OCI-LY3 (cell line): ENCODE results near the gene RAD51B.

Experiments
- H2AFZ ChIP-seq: fragments of 200-600, 300-600 bp; shearing (Covaris generic); 2 replicates; pipeline ENCODE4 v1.6.0; 2014; ENCODE audit warnings: antibody characterized with exemption, low read depth, low read length
- H3K27ac ChIP-seq: fragments of 200-600, 300-600 bp; sonication (generic); 2 replicates; pipeline ENCODE4 v1.5.1; 2014; ENCODE audit warnings: mild to moderate bottlenecking, low read length, moderate library complexity, mixed read lengths
- H3K27me3 ChIP-seq: fragments of 200-600, 300-600 bp; sonication (generic); 2 replicates; pipeline ENCODE4 v1.6.1; 2014; ENCODE audit warnings: low read depth, low read length, mixed read lengths
- H3K36me3 ChIP-seq: fragments of 200-600, 300-600 bp; sonication (generic); replicated peaks from 2 replicates; pipeline ENCODE3; 2014; ENCODE audit warnings: low read depth, low read length, mixed read lengths
- H3K4me1 ChIP-seq: fragments of 300-600, 200-600 bp; sonication (generic); 2 replicates; pipeline ENCODE4 v1.6.1; 2014; ENCODE audit warnings: low read length, mixed read lengths
- H3K4me2 ChIP-seq: fragments of 200-600, 300-600 bp; sonication (generic); 2 replicates; pipeline ENCODE4 v1.6.1; 2014; ENCODE audit warnings: low read length, mixed read lengths
- H3K4me3 ChIP-seq: fragments of 300-600, 200-600 bp; sonication (generic); 2 replicates; pipeline ENCODE4 v1.5.1; 2014; ENCODE audit warnings: antibody characterized with exemption, mild to moderate bottlenecking, low read length, moderate library complexity
- H3K79me2 ChIP-seq: fragments of 300-600, 200-600 bp; shearing (Covaris generic); 2 replicates; pipeline ENCODE4 v1.6.1; 2014; ENCODE audit warnings: mild to moderate bottlenecking, low read length, mixed read lengths
- H3K9ac ChIP-seq: fragments of 300-600, 200-600 bp; shearing (Covaris generic); 2 replicates; pipeline ENCODE4 v1.6.0; 2014; ENCODE audit warnings: mild to moderate bottlenecking, low read length, moderate library complexity
- H3K9me3 ChIP-seq: fragments of 200-600, 300-600 bp; shearing (Covaris generic); 2 replicates; pipeline ENCODE4 v1.6.1; 2014; ENCODE audit warnings: low read length, mixed read lengths; ENCODE audit not compliant: insufficient read depth
- H4K20me1 ChIP-seq: fragments of 200-600, 300-600 bp; sonication (generic); 2 replicates; pipeline ENCODE4 v1.6.1; 2016; ENCODE audit warnings: low read length, mixed read lengths; ENCODE audit not compliant: insufficient read depth
- EZH2phosphoT487 ChIP-seq: fragments of 200-600 bp; shearing (Covaris generic); IDR thresholded peaks from 2 replicates; pipeline ENCODE4 v1.6.1; 2018; ENCODE audit warnings: antibody characterized with exemption, mixed run types, low read depth
- TF ChIP-seq, protein P1 (sequence below): fragments of 200-600, 300-600 bp; sonication (generic); IDR thresholded peaks from 2 replicates; pipeline ENCODE4 v1.5.1; 2014; ENCODE audit warnings: antibody characterized with exemption, low read length, low read depth

The RAD51B gene

DNA sequence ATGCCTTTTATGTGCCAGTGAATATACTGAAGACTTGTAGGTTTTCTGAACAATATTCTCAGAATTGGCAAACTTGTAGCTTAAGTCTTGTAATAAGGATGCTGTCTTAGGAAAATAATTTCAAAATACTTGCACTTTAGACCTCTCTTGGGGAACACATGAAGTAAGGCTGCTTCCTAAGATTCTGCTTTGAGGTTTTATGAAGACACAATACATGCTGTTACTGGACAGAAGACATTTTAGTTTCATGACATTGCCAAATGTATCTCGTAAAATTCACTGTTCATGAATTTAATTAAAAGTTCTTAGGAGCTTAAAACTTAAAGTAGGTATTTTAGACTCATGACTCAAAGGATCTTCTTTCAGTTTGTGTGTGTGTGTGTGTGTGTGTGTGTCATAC, 80.7 kb downstream of the RAD51B start:
- H2AFZ ChIP-seq: no peak overlapping the region
- TF ChIP-seq EZH2phosphoT487: no peak
- TF ChIP-seq, protein P1, sequence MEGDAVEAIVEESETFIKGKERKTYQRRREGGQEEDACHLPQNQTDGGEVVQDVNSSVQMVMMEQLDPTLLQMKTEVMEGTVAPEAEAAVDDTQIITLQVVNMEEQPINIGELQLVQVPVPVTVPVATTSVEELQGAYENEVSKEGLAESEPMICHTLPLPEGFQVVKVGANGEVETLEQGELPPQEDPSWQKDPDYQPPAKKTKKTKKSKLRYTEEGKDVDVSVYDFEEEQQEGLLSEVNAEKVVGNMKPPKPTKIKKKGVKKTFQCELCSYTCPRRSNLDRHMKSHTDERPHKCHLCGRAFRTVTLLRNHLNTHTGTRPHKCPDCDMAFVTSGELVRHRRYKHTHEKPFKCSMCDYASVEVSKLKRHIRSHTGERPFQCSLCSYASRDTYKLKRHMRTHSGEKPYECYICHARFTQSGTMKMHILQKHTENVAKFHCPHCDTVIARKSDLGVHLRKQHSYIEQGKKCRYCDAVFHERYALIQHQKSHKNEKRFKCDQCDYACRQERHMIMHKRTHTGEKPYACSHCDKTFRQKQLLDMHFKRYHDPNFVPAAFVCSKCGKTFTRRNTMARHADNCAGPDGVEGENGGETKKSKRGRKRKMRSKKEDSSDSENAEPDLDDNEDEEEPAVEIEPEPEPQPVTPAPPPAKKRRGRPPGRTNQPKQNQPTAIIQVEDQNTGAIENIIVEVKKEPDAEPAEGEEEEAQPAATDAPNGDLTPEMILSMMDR: no peak
- H3K27me3 ChIP-seq: no peaks in the 10 kb centered on the region
- peaks cover 10% of the 10 kb centered on the region; the same call in 1 of the 2 replicates for H3K9me3 ChIP-seq
- no peak overlapping the region for H3K4me3 ChIP-seq
- H3K4me2 ChIP-seq: no peak overlapping the region
- H3K36me3 ChIP-seq: peaks cover 12% of the 10 kb centered on the region
- H3K9ac ChIP-seq: no peak overlapping the region
- no peaks in the 10 kb centered on the region for H3K79me2 ChIP-seq
- H3K27ac ChIP-seq: no peak overlapping the region
- H3K4me1 ChIP-seq: no peaks in the 10 kb centered on the region
- H4K20me1 ChIP-seq: no peaks in the 10 kb centered on the region

DNA sequence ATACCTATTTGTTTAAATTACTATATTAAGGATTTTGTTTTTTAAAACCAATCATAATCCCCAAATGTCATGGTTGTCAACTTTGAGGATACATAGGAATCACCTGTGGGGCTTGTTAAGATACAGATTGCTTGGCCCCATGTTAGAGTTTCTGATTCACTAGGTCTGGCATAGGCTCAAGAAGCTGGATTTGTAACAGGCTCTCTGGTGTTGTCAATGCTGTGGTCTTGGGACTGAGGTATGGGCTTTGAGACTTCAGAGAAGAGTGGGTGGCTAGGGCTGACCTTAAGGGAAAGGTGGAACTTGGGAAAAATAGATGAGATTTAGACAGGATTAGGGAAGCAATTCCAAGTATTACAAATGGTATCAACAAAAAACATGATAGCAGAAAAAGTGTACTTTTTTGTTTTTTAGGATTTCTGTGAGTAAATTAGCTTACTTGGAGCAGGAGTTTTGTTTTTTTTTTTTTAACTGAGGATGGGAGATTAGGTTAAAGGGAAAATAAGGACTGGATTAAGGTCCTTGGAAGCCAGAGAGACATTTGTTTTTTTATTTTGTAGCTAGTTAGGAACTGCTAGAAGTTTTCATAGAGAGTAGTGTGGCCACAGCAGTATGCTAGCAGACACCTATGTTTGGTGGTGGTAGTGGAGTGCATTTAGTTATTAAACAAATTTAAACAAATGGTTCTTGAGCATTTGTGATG, 88.6 kb downstream of the RAD51B start:
- H3K27me3 ChIP-seq: no peaks in the 10 kb centered on the region
- no peak for TF ChIP-seq EZH2phosphoT487
- TF ChIP-seq, protein P1: no peak

DNA sequence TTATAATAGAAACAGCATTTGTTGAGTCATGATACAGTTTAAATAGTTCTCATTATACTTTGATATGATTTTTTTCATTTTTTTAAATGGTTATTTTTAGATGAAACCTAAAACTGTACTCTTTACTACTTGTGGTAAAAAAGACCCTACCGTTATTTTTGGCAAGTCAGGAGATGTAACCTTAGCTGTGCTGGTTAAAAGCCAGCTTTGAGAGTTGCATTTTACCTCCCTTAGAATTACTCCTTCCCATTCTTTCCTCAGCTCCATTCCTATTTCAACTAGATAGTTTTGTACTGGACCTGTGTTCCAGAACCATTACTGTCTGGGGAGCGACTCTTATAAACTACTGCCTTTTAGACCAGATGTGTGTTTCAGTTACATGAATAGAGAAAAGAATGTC, 92.0 kb downstream of the RAD51B start:
- Histone ChIP-seq H2AFZ (no peak overlapping the region), H3K27me3 (no peaks in the 10 kb centered on the region), H3K79me2 (no peaks in the 10 kb centered on the region), H4K20me1 (no peaks in the 10 kb centered on the region), H3K4me2 (no peak overlapping the region), H3K4me3 (no peak overlapping the region), H3K36me3 (no peaks in the 10 kb centered on the region), H3K9me3 (no peaks in the 10 kb centered on the region), H3K9ac (no peak overlapping the region), H3K27ac (no peak overlapping the region), H3K4me1 (no peaks in the 10 kb centered on the region)
- TF ChIP-seq, protein P1: no peak
- no peak for TF ChIP-seq EZH2phosphoT487

More for the DNA sequence above, 88.6 kb downstream of the RAD51B start:
- no peak overlapping the region for H3K9ac ChIP-seq
- no peak overlapping the region for H3K27ac ChIP-seq
- no peak overlapping the region for H3K4me3 ChIP-seq
- no peak overlapping the region for H3K4me2 ChIP-seq
- H3K4me1 ChIP-seq: no peaks in the 10 kb centered on the region
- H3K79me2 ChIP-seq: no peaks in the 10 kb centered on the region
- H3K36me3 ChIP-seq: no peaks in the 10 kb centered on the region
- no peaks in the 10 kb centered on the region for H3K9me3 ChIP-seq
- no peaks in the 10 kb centered on the region for H4K20me1 ChIP-seq
- H2AFZ ChIP-seq: no peak overlapping the region

DNA sequence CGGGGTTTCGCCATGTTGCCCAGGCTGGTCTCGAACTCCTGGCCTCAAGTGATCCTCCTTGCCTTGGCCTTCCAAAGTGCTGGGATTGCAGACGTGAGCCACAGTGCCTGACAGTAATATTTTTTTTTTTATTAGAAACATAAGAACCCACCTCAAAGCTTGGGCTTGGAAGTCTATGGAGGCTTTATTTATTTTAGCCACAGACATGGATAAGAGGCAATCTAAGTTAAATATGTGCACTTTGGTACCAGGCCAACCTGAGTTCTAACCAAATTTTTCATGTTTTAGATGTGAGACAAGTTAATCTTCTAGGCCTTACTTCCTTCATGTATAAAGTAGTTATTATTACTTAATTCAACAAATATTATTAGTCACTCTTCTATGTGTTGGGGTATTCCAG, 96.9 kb downstream of the RAD51B start:
- Histone ChIP-seq H3K79me2 (no peaks in the 10 kb centered on the region), H3K27me3 (no peaks in the 10 kb centered on the region), H3K4me2 (no peak overlapping the region), H4K20me1 (no peaks in the 10 kb centered on the region), H3K27ac (no peak overlapping the region), H2AFZ (no peak overlapping the region), H3K9ac (no peak overlapping the region), H3K9me3 (no peaks in the 10 kb centered on the region), H3K4me1 (no peaks in the 10 kb centered on the region), H3K36me3 (no peaks in the 10 kb centered on the region), H3K4me3 (no peak overlapping the region)
- TF ChIP-seq, protein P1: no peak
- no peak for TF ChIP-seq EZH2phosphoT487
